Lung (tissue), 12 donors: ENCODE results near the gene SENP5. TPM values are rescaled to one million over a fixed set of nuclear protein-coding genes. Genes with fewer than 3 reads are reported as not detected.

Experiments
- ATAC-seq: fragments of 200-7000 bp; cut with Tn5 transposase; one replicate; pipeline ENCODE4 v1.9.1; 2020; ENCODE audit warnings: moderate number of reproducible peaks; ENCODE audit not compliant: insufficient read depth, low FRiP score
- DNase-seq, 3 donors: peaks; one replicate each; pipeline ENCODE4 v3.0.0-alpha.2; 2013 to 2017
- H3K27ac ChIP-seq, 2 donors: one replicate each; pipeline ENCODE4 v1.5.1; 2013; ENCODE audit warnings: mild to moderate bottlenecking in 2 of 2, moderate library complexity in 2 of 2, control low read depth in 1 of 2, inconsistent platforms in 1 of 2, low read depth in 1 of 2, low read length in 1 of 2
- H3K27me3 ChIP-seq, 3 donors: one replicate each; pipeline ENCODE4 v1.5.1; 2013; ENCODE audit warnings: low read length in 2 of 3; ENCODE audit not compliant: control insufficient read depth in 3 of 3, insufficient read depth in 3 of 3
- H3K36me3 ChIP-seq, 4 donors: one replicate each; pipeline ENCODE4 v1.5.1; 2013; ENCODE audit warnings: low read length in 4 of 4, mild to moderate bottlenecking in 1 of 4, moderate library complexity in 1 of 4; ENCODE audit not compliant: control insufficient read depth in 4 of 4, insufficient read depth in 4 of 4
- H3K4me1 ChIP-seq, 5 donors: one replicate each; pipeline ENCODE4 v1.5.1; 2013; ENCODE audit warnings: low read length in 5 of 5, mild to moderate bottlenecking in 2 of 5, moderate library complexity in 1 of 5; ENCODE audit not compliant: control insufficient read depth in 5 of 5, insufficient read depth in 5 of 5
- H3K4me3 ChIP-seq: one replicate; pipeline ENCODE4 v1.5.1; 2013; ENCODE audit warnings: mild to moderate bottlenecking, control low read depth, moderate library complexity
- H3K9ac ChIP-seq, 2 donors: one replicate each; pipeline ENCODE4 v1.5.1; 2013; ENCODE audit warnings: low read length in 2 of 2, control low read depth in 1 of 2; ENCODE audit not compliant: insufficient read depth in 1 of 2
- H3K9me3 ChIP-seq, 4 donors: one replicate each; pipeline ENCODE4 v1.5.1; 2013; ENCODE audit warnings: low read length in 3 of 4, mild to moderate bottlenecking in 1 of 4, moderate library complexity in 1 of 4; ENCODE audit not compliant: control insufficient read depth in 4 of 4, insufficient read depth in 3 of 4
- WGBS, 2 donors: extraction: QIAGEN DNeasy Blood & Tissue Kit; methylation state at CpG; one replicate each; pipeline ENCODE4 v1.1.7; 2013; 5-methylcytosine and 5-hydroxymethylcytosine counted together
- polyA plus RNA-seq, 2 donors: library from polyadenylated mRNA; stranded (reverse); fragments of 200-250 nt; gene quantifications; one replicate each; pipeline ENCODE4 v1.2.1, GENCODE V29; 2013
- total RNA-seq, 2 donors: library from RNA; depleted of rRNA in 1 of 2; stranded (reverse); fragments of >200 nt in 1 of 2; gene quantifications; one replicate each; pipeline ENCODE4 v1.2.1, GENCODE V29; 2014 to 2021
- TF ChIP-seq, protein P1 (sequence below): IDR thresholded peaks from 2 replicates; pipeline ENCODE4 v1.5.1; 2012; ENCODE audit warnings: mild to moderate bottlenecking; ENCODE audit errors: control extremely low read depth, extremely low read depth
- donor health status: control.
- donor health status: control.
- donor health status: Bipolar disorder and iron deficiency.
- donor health status: healthy.
- donor health status: DM: yes; HTN: yes; CAD: no.

SENP5 gene
- total and polyA plus RNA-seq, 4 donors, result 7.7 to 55.7 (median 18.7) TPM

DNA sequence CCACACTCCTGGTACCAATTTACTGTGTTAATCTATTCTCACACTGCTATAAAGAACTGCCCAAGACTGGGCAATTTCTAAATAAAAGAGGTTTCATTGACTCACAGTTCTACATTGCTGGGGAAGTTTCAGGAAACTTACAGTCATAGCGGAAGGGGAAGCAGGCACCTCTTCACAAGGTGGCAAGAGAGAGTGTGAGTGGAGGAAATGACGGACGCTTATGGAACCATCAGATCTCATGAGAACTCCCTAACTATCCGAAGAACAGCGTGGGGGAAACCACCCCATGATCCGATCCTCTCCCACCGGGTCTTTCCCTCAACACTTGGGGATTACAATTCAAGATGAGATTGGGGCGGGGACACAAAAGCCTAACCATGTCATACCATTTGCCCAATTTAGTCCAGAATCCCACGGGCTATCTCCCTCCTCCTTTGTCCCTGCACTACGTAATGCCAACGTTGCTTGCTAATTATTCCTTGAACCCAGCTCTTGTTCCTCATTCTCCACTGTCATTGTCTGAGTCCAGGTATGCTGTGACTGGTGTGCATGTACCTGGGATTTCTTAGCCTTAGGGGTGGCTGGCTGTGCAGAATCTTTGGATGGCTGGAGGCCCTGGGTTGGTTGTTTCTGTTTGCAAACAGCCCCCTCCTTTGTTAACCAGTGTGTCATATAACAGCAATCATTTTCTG, 97.5 kb downstream of the SENP5 start:
- TF ChIP-seq, protein P1, sequence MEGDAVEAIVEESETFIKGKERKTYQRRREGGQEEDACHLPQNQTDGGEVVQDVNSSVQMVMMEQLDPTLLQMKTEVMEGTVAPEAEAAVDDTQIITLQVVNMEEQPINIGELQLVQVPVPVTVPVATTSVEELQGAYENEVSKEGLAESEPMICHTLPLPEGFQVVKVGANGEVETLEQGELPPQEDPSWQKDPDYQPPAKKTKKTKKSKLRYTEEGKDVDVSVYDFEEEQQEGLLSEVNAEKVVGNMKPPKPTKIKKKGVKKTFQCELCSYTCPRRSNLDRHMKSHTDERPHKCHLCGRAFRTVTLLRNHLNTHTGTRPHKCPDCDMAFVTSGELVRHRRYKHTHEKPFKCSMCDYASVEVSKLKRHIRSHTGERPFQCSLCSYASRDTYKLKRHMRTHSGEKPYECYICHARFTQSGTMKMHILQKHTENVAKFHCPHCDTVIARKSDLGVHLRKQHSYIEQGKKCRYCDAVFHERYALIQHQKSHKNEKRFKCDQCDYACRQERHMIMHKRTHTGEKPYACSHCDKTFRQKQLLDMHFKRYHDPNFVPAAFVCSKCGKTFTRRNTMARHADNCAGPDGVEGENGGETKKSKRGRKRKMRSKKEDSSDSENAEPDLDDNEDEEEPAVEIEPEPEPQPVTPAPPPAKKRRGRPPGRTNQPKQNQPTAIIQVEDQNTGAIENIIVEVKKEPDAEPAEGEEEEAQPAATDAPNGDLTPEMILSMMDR, result no peak
- no peak for DNase-seq
- H3K9me3 ChIP-seq, result no peaks in the 10 kb centered on the region
- no peak for ATAC-seq
- no peak overlapping the region for H3K4me3 ChIP-seq
- H3K9ac ChIP-seq, result no peak overlapping the region
- 92 to 94% methylated on average over 11 of the region's 11 CpGs for WGBS, 2 donors
- H3K27me3 ChIP-seq, result peaks cover 0 to 41% (median 37%) of the 10 kb centered on the region in 3 donors
- H3K36me3 ChIP-seq, result peaks cover 0 to 5% (median 0%) of the 10 kb centered on the region in 4 donors
- H3K27ac ChIP-seq, result no peak overlapping the region
- H3K4me1 ChIP-seq, result peaks cover 0 to 24% (median 12%) of the 10 kb centered on the region in 5 donors

DNA sequence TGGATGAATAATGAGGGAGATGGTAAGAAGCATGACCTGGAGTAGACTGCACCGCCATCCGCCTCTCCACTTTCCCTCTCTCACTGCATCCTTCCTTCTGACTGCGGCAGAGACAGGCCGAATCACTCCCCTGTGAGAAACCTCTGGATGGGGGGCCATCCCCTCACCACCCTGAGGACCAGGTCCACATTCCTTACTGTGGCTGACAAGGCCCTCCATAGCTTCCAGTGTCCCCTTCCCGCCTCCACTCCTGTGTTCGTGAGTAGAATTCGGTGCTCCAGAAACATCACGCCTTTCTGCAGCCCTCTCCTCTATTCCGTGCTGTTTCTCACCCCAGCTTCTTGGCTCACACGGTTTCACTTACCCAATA, 98.1 kb downstream of the SENP5 start:
- no peak overlapping the region for H3K27ac ChIP-seq
- H3K9ac ChIP-seq, result no peak overlapping the region
- ATAC-seq (no peak), DNase-seq (no peak)
- peaks cover 0 to 24% (median 12%) of the 10 kb centered on the region in 5 donors for H3K4me1 ChIP-seq
- no peaks in the 10 kb centered on the region for H3K9me3 ChIP-seq
- WGBS, 2 donors, result 95 to 96% methylated on average over 10 of the region's 10 CpGs
- H3K36me3 ChIP-seq, result peaks cover 0 to 5% (median 0%) of the 10 kb centered on the region in 4 donors
- H3K4me3 ChIP-seq, result no peak overlapping the region
- peaks cover 0 to 46% (median 42%) of the 10 kb centered on the region in 3 donors for H3K27me3 ChIP-seq
- TF ChIP-seq, protein P1, result no peak

DNA sequence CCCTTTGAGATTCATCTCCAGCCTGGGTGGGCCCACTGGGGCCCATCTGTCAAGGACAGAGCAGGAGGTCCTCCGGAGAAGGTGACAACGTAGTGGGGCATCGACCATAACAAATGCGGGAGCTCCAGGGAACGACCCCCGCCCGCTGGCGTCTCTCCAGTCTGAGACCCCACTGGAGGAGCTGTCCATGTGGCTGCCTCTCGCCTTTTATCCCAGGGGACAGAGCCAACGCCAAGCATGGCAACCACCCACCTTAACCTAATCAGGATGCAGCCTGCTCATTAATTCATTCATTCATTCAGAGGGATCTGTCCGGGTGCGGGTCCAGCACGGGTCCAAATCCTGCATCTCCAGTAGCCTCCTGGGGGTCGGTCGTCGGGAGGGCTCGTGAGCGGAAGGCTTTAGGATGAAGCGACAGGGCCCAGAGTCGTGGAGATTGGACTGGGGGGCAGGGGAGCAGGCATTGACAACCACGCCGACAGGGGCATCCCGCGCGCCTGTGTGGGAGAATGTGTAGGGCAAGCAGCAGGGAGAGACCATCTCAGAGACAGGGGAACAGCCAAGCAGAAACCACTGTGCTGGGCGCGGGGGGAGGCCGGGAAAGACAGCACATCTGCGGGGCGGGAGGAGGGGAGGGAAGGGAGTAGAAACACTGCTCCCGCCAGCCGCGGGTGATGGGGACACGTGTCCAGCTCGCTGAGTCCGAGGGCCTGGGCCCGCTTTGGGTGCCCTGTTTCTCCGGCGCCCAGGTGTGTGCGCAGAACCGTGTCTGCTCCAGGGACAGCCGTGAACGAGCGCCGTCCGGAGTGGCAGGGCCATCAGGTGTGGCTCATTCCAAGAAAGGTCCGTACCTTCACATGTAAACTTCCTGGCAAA, 99.0 kb downstream of the SENP5 start:
- H3K27ac ChIP-seq, result no peak overlapping the region
- ATAC-seq (no peak), DNase-seq (peak in 2 of 3 donors; percentile 53 to 64)
- H3K9me3 ChIP-seq, result peaks cover 0 to 3% (median 1%) of the 10 kb centered on the region in 4 donors
- H3K4me1 ChIP-seq, result peaks cover 0 to 24% (median 12%) of the 10 kb centered on the region in 5 donors
- 72 to 80% methylated on average over 46 to 47 of the region's 47 CpGs for WGBS, 2 donors
- H3K4me3 ChIP-seq, result no peak overlapping the region
- no peak overlapping the region for H3K9ac ChIP-seq
- H3K27me3 ChIP-seq, result peaks cover 0 to 52% (median 48%) of the 10 kb centered on the region in 3 donors
- TF ChIP-seq, protein P1, result no peak
- peaks cover 0 to 5% (median 0%) of the 10 kb centered on the region in 4 donors for H3K36me3 ChIP-seq
